A549 (cell line): ENCODE measurements around the gene HERC2.
"Not testable (repeated sequence)": the region's sequence is repeated elsewhere in the genome, so short reads cannot be mapped to it uniquely, and the experiment has no call there.

Source experiments
- BHLHE40 ChIP-seq: IDR thresholded peaks from 2 replicates; pipeline ENCODE4 v1.6.1; 2012; ENCODE audit warnings: low read depth, low read length, inconsistent platforms
- CEBPB ChIP-seq, 2 experiments: fragments of >200 bp in 1 of 2; sonication (Bioruptor Twin) in 1 of 2; formaldehyde crosslinking in 1 of 2; IDR thresholded peaks; 2 replicates each; pipeline ENCODE4 v1.6.1; 2012 to 2016
- CTCF ChIP-seq: fragments of >200 bp; sonication (Bioruptor Twin); formaldehyde crosslinking; IDR thresholded peaks from 3 replicates; pipeline ENCODE4 v1.5.1; 2016
- EP300 ChIP-seq, 2 experiments: fragments of >200 bp; sonication (Bioruptor Twin); formaldehyde crosslinking; IDR thresholded peaks; 2 replicates in 1 of 2; 3 replicates in 1 of 2; pipeline ENCODE4 v1.6.1; 2016 to 2017
- ESRRA ChIP-seq: fragments of 150-350 bp; IDR thresholded peaks from 2 replicates; pipeline ENCODE4 v1.6.1; 2014; ENCODE audit warnings: mild to moderate bottlenecking, low read length, borderline replicate concordance
- JUNB ChIP-seq: fragments of >200 bp; sonication (Bioruptor Twin); formaldehyde crosslinking; IDR thresholded peaks from 2 replicates; pipeline ENCODE4 v1.6.1; 2016
- MYC ChIP-seq: IDR thresholded peaks from 2 replicates; pipeline ENCODE4 v1.6.1; 2012; ENCODE audit warnings: mild to moderate bottlenecking, inconsistent platforms, low read length, improper control_type of control experiment, borderline replicate concordance
- POLR2A ChIP-seq: IDR thresholded peaks from 2 replicates; pipeline ENCODE4 v1.6.1; 2012; ENCODE audit warnings: mild to moderate bottlenecking, low read length
- SREBF2 ChIP-seq: fragments of 450-650 bp; IDR thresholded peaks from 2 replicates; pipeline ENCODE4 v1.6.1; 2014; ENCODE audit warnings: mild to moderate bottlenecking, moderate library complexity

- TF ChIP-seq EP300 (IDR thresholded peaks at IDR 0.05); CEBPB (IDR thresholded peaks at IDR 0.05); ESRRA; CTCF; MYC; POLR2A; BHLHE40; SREBF2; JUNB: not testable (repeated sequence)
These were observed 24.5 kb downstream of the HERC2 start for GRCh38 chr15:28297434-28297833.
